ENCODE results near the gene CACNA2D3.

The CACNA2D3 gene

DNA sequence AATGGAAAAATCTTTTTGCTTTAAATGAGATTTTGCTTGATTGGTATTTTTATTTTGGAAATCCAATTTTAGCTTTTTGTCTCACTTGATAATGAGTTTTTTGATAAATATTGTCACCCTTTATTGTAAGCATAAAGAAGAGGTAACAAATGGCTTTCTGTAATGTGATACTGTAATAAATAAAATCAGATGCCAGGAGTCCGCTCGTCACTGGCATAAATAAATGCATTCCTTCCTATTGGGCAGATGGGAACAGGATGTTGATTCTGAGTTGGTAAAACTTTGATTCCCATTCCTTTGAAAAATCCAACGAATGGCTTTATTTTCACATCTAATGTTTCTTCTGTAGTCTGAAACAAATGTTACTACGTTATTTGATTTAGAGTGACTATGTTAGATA, 59.9 kb downstream of the CACNA2D3 start:
- TF ChIP-seq, protein P1, sequence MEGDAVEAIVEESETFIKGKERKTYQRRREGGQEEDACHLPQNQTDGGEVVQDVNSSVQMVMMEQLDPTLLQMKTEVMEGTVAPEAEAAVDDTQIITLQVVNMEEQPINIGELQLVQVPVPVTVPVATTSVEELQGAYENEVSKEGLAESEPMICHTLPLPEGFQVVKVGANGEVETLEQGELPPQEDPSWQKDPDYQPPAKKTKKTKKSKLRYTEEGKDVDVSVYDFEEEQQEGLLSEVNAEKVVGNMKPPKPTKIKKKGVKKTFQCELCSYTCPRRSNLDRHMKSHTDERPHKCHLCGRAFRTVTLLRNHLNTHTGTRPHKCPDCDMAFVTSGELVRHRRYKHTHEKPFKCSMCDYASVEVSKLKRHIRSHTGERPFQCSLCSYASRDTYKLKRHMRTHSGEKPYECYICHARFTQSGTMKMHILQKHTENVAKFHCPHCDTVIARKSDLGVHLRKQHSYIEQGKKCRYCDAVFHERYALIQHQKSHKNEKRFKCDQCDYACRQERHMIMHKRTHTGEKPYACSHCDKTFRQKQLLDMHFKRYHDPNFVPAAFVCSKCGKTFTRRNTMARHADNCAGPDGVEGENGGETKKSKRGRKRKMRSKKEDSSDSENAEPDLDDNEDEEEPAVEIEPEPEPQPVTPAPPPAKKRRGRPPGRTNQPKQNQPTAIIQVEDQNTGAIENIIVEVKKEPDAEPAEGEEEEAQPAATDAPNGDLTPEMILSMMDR (IDR thresholded peaks at IDR 0.05; ENCODE audit: extremely low read depth, missing control alignments): no peak
- no peak for DNase-seq (ENCODE audit: low spot score)

DNA sequence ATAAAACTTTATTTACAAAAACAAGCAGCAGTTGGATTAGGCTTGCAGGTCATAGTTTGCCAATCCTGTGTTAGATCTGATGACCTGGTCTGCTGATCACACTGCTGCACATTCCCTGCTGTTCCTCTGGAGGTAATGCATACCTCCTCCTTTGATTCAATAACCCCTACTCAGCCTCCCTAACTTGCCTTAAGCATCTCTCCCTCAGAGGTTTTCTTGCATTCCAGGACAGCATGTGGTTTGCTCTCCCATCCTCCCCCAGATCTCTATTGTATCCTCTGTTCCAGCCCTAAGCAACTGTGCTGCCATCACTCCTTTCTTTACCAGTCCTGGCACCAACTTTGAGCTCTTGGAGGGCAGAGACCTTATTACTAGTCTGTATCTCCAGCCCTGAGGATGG, 63.4 kb downstream of the CACNA2D3 start:
- no peak for DNase-seq (ENCODE audit: low spot score)
- TF ChIP-seq, protein P1 (IDR thresholded peaks at IDR 0.05; ENCODE audit: extremely low read depth, missing control alignments): no peak

DNA sequence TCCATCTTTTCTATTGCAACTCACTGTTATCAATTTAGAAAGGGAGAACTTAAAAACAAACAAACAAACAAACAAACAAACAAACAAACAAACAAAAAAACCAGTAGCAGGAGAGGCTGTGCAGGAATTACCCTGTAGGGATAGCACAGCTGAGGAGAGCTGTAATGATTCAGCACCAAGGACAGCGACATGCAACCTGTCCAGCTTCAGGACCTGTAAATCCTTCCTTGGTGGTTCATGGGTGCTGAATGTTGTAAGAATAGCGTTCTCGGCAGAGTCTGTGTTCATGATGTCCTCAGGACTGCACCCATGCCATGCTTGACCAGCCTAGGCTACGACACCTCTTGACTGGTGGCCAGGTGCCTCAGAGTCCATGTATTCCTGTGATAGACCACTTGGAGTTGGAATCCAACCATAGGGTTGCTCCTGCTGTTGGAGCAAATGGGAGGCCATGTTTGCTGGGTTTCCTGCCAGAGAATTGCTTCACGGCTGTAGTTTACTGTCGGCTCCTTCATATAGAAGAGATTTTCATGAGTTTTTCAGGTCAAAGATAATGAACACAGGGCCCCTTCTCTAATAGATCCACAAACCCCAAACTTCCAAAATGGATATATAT, 65.9 kb downstream of the CACNA2D3 start:
- DNase-seq (ENCODE audit: low spot score): peak; percentile 65
- TF ChIP-seq, protein P1 (IDR thresholded peaks at IDR 0.05; ENCODE audit: extremely low read depth, missing control alignments): no peak

DNA sequence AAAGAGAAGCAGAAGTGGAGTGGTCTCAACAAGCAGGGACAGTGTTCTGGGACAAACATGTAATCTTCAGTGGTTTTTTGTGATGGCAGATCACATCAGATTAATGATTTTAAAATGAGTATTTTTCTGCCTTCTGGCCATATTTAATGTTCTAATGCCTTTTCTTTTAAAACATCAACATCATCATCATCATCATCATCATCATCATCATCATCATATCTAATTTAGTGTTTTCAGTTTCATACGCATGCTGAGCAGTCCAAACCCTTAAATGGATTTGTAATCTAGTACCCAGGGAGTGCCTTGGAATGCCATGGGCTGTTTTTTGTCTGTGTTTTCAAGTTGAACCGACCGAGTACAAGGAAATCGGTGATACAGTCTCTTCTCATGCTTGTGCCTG, 68.9 kb downstream of the CACNA2D3 start:
- TF ChIP-seq, protein P1 (IDR thresholded peaks at IDR 0.05; ENCODE audit: extremely low read depth, missing control alignments): no peak
- no peak for DNase-seq (ENCODE audit: low spot score)

DNA sequence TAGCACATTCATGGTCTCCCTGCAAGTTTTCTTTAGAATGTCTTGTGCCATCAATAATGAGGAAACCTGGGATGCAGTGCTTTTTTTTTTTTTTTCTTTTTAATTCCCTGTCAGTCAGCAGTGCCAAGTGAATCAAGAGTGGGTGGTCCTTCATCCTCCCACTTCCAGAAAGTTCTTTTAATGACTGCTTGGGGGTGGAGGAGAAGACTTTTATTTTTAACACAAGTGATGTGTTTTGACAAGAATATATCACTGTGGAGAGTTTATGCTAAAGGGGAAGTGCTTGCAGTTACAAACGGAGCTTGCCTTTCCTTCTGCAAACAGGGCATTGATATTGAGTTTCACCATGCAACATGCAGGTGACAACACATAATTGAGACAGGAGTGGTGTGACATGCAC, 69.7 kb downstream of the CACNA2D3 start:
- TF ChIP-seq, protein P1 (IDR thresholded peaks at IDR 0.05; ENCODE audit: extremely low read depth, missing control alignments): no peak
- DNase-seq (ENCODE audit: low spot score): no peak

DNA sequence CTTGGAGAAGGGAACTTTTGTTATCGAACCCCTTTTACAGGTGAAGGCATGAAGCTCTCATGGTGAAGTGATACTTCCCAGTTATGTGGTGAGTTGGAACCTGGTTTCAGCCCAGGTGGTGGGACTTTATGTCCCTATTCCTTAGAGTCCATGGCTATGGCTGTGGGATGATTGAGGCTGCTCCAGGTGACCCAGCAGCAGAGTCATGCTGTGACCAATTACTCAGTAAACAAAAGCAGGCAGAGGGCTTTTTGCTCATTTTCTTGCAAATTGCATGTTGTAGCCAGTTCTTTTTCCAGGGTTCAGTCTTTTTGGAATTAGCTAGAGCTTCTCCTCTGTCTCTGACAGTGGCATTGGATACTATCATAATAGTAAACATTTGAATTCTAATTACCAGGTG, 70.7 kb downstream of the CACNA2D3 start:
- DNase-seq (ENCODE audit: low spot score): no peak
- TF ChIP-seq, protein P1 (IDR thresholded peaks at IDR 0.05; ENCODE audit: extremely low read depth, missing control alignments): no peak

DNA sequence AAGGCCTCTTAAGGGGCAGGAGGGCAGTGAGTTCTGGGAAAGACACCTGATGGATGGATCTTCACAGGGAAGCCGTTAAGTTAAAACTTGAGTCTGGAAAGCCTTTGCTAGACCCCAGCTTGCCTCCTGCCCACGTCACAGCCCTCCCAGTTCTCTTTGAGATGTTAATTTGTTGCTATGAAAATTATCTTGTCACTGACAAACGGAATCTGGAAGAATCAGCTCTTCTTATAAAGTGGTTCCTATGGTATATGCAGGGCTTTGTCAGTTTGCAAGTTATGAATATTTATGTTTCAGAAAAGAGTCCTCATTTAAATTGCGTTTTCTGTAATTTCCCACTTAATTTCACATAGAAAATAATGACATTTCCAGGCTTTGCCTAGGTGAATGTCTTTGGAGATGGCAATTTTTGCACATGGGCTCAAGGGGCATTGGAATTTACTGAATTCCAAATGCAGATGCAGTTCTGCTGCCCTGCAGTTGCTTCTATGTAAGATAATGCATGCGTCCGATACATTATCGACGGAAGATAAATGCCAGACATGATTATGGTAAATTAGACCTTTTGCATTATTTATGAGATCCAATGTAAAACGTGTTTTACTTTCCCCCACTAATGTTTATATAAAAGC, 74.1 kb downstream of the CACNA2D3 start:
- TF ChIP-seq, protein P1 (IDR thresholded peaks at IDR 0.05; ENCODE audit: extremely low read depth, missing control alignments): no peak
- DNase-seq (ENCODE audit: low spot score): no peak
